Pons (tissue), 1 donor: ENCODE results near the gene FAM209A.
"Not testable (repeated sequence)": the region's sequence is repeated elsewhere in the genome, so short reads cannot be mapped to it uniquely, and the experiment has no call there.

Experiments
- DNase-seq: peaks from one replicate; pipeline ENCODE4 v3.0.0-alpha.2; 2016; ENCODE audit warnings: low spot score

Gene FAM209A, protein sequence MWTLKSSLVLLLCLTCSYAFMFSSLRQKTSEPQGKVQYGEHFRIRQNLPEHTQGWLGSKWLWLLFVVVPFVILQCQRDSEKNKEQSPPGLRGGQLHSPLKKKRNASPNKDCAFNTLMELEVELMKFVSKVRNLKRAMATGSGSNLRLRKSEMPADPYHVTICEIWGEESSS

DNA sequence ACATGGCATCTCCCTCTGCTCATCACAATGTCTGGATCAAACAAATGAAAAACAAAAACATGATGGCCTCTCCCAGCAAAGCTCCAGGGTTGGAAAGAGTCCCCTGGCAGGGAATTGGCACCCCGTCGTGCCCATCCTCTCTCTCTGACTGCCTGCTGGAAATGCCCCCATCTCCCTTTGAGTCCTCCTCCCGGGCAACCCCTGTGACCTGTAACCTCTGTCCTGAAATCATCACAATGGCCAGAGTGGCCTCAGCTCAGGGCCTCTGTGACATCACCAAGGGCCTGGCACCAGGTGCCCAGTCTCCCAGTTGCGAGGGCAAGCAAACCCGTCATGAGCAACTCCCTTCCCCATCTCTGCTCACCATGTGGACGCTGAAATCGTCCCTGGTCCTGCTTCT is at the start of gene FAM209A:
TSS of gene FAM209A (plus strand) at position 301 of the 400 bp plus-strand sequence. CDS start at position 366, 65 bp downstream.
- not testable (repeated sequence) for DNase-seq

- peak; percentile 69 for DNase-seq
Measured at GRCh38 chr20:56483970-56484369, 40.6 kb upstream of the FAM209A start.

GRCh38 chr20:56487216-56487615 is 37.3 kb upstream of the FAM209A start:
- peak; percentile 51 for DNase-seq

GRCh38 chr20:56488566-56488965 is 36.0 kb upstream of the FAM209A start:
- no peak for DNase-seq

GRCh38 chr20:56501116-56501515 is 23.4 kb upstream of the FAM209A start:
- no peak for DNase-seq

DNA sequence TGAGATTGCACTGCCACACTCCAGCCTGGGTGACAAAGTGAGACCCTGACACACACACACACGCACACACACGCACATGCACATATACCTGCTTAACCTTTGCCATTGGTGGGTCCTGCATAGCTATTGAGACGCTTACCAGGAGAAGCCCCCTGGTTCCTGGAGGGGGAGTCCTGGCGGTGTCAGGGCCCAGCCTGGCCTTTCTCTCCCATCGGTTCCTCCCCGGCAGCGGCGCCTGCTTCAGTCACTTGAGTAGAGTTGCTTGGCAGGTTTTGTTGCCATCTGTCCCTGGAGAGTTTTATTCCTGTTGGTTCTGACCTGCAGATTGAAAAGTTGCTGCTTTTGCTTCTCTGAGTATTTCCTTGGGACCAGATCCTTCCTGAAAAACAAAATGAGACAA is 20.6 kb upstream of the FAM209A start:
- no peak for DNase-seq

GRCh38 chr20:56504373-56505005 is 20.1 kb upstream of the FAM209A start:
- no peak for DNase-seq

DNA sequence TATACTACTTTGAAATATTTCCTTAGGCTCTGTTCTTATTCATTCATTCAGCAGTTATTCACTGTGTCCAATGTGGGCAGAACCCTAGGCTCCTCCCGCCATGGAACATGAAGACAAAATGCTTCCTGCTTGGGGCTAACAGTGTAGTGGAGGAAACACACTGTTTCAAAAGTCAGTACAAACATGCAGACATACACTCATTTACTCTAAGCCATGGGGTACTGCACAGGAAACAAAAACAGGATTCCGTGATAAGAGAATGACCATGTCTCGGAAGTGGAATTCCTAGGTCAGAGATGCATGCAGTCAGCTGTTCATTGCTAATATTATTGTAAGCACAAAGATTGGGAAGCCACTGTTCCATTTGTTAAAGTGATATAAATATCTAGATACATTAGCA is 18.4 kb upstream of the FAM209A start:
- no peak for DNase-seq

DNA sequence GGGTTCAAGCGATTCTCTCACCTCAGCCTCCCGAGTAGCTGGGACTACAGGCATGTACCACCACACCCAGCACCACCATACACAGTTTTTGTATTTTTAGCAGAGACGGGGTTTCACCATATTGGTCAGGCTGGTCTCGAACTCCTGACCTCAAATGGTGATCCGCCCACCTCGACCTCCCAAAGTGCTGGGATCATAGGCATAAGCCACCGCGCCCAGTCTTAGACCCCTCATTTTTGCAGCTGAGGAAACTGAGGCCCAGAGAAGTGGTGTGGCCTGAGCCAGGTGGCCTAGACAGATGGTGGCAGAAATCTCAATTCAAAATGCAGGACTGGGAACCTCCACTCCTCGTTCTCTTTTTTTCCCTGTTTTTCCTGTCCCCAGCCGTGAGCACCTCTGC is 12.6 kb upstream of the FAM209A start:
- DNase-seq = no peak

GRCh38 chr20:56513161-56514150 is 11.1 kb upstream of the FAM209A start:
- DNase-seq = no peak

GRCh38 chr20:56516631-56517030 is 7.9 kb upstream of the FAM209A start:
- DNase-seq = peak; percentile 89

- DNase-seq = no peak
Measured at GRCh38 chr20:56517211-56517610, 7.3 kb upstream of the FAM209A start.

DNA sequence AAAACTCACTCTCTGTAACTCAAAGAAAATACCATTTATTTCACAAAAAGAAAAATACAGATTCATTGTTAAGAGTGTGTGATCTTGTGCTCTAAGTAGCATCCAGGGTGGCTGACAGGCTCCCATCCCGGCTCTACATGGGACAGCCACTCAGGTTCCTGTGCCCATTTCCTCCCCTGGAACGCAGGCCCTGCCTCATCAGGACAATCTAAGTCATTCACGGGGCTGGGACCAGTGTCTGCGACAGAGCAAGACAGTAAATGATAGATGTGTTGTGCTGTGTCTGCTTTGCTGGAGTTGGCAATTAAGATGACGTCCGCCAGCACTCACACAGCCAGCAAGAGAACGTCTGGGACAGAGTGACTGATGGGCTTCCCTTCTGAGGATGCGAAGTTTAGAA is 6.9 kb upstream of the FAM209A start:
- DNase-seq = peak; percentile 47

DNA sequence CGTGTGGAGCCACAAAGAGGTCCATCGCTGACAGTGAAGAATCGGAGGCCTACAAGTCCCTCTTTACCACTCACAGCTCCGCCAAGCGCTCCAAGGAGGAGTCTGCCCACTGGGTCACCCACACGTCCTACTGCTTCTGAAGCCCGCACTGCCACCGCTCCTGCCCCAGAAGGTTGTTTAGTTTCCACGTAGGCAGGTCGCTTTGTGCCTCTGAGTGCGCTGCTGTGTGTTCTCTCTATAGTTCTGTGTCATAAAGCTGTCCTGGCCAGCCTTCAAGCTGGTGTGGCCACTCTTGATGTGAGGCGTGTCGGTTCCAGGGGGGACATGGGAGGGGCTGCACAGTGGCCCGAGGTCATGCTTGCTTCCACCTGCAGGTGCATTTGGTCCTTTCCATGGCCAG is 6.4 kb upstream of the FAM209A start:
- DNase-seq = no peak

- no peak for DNase-seq
Measured at GRCh38 chr20:56518721-56519398, 5.7 kb upstream of the FAM209A start.

- DNase-seq = no peak
Measured at GRCh38 chr20:56519551-56519950, 5.0 kb upstream of the FAM209A start.

DNA sequence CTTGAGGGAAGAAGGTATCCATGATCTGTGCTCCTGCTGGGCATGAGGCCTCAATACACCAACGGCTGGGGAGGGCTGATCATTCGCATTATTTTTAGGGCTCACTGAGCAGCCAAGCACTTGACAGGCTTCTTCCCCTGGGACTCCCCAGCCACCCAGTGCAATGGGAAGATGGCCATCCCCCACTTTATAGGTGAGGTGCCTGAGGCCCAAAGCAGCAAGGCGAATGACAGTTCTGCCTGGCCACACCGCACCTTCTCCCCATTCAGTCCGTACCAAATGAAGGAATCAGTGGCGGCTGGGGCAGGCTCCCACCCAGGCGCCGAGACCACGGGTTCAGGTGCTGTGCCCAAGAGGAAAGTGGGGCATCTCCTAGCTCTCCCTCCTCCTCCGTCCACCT is 4.4 kb upstream of the FAM209A start:
- DNase-seq = no peak

- DNase-seq = not testable (repeated sequence)
Measured at GRCh38 chr20:56520746-56521354, 3.7 kb upstream of the FAM209A start.

DNA sequence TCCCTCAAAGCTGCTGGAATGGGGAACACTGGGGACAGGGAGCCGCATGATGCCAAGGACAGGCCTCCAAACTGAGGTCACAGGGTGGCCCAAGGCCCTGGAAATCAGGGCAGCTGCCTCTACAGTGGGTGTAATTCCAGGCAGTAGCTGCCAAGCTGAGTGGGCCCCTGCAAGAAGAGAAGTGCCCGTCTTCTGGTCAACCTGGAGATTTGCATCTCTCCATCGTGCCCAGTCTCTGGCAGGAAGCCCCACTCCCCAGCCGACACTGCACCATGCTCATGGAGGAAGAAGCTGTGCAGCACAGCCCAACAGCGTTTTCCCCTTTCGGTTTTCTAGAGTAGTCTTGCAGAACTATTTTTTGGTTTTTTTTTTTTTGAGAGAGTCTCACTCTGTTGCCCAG is 2.2 kb upstream of the FAM209A start:
- DNase-seq = no peak

DNA sequence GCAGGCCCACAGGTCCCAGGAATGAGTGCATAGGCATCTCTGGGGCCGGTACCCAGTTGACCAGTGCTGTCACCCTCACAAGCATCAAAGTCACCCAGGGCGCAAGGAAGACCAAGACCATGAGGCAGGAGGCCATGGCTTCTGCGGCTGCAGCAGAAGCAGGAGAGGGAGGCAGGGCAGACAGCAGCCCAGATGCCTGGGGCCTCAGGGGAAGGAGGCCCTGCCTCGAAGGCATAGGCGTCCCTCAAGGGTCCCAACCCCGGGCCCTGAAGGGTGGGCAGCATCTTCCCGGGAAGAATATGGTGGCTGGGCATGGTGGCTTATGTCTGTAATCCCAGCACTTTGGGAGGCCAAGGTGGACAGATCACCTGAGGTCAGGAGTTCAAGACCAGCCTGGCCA is 3.0 kb downstream of the FAM209A start:
- no peak for DNase-seq

DNA sequence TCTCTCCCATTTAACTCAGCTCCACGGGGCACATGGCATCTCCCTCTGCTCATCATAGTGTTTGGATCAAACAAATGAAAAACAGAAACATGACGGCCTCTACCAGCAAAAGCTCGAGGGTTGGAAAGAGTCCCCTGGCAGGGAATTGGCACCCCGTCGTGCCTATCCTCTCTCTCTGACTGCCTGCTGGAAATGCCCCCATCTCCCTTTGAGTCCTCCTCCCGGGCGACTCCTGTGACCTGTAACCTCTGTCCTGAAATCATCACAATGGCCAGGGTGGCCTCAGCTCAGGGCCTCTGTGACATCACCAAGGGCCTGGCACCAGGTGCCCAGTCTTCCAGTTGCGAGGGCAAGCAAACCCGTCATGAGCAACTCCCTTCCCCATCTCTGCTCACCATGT is 8.4 kb downstream of the FAM209A start, which contains the start of gene FAM209B:
TSS of gene FAM209B (plus strand) at position 301 of the 400 bp plus-strand sequence. CDS start at position 397, 96 bp downstream.
- DNase-seq = not testable (repeated sequence)

GRCh38 chr20:56537997-56538396 is 13.5 kb downstream of the FAM209A start:
- DNase-seq = no peak
